K562 (cell line): ENCODE results near the gene RGS14. TPM values are rescaled to one million over a fixed set of nuclear protein-coding genes. Genes with fewer than 3 reads are reported as not detected.

ENCODE experiments used
- ESRRA ChIP-seq: fragments of 450-650 bp; IDR thresholded peaks from 2 replicates; pipeline ENCODE4 v1.6.1; 2014; ENCODE audit warnings: low read depth, mild to moderate bottlenecking, moderate library complexity, borderline replicate concordance
- GABPB2 ChIP-seq: fragments of 250-450 bp; sonication (Bioruptor Pico); conservative IDR thresholded peaks from 2 replicates; pipeline ENCODE4 v1.5.1; 2021; ENCODE audit warnings: mild to moderate bottlenecking
- HDAC2 ChIP-seq: fragments of 450-650 bp; IDR thresholded peaks from 2 replicates; pipeline ENCODE4 v1.6.1; 2016; ENCODE audit warnings: mild to moderate bottlenecking
- MAFF ChIP-seq: IDR thresholded peaks from 2 replicates; pipeline ENCODE4 v1.6.1; 2012; ENCODE audit warnings: low read length, improper control_type of control experiment
- POLR3G ChIP-seq: IDR thresholded peaks from 2 replicates; pipeline ENCODE4 v1.6.1; 2011; ENCODE audit not compliant: insufficient read length, insufficient replicate concordance; ENCODE audit errors: extremely low read depth
- STAG1 ChIP-seq: sonication (generic); formaldehyde crosslinking; IDR thresholded peaks from 2 replicates; pipeline ENCODE4 v1.5.0; 2020; ENCODE audit warnings: missing genetic modification reagents, borderline replicate concordance
- ZNF133 ChIP-seq: fragments of 250-450 bp; sonication (Bioruptor Pico); IDR thresholded peaks from 2 replicates; pipeline ENCODE4 v1.4.0; 2020; ENCODE audit warnings: mild to moderate bottlenecking
- ZNF143 ChIP-seq: sonication (generic); formaldehyde crosslinking; IDR thresholded peaks from 2 replicates; pipeline ENCODE4 v1.9.0; 2022; ENCODE audit warnings: mild to moderate bottlenecking, missing genetic modification reagents
- ZNF263 ChIP-seq: sonication (generic); formaldehyde crosslinking; IDR thresholded peaks from 2 replicates; pipeline ENCODE4 v1.8.0; 2022; ENCODE audit warnings: mild to moderate bottlenecking, missing genetic modification reagents, borderline replicate concordance
- ZNF586 ChIP-seq: fragments of 450-650 bp; formaldehyde crosslinking; conservative IDR thresholded peaks from 2 replicates; pipeline ENCODE4 v1.4.0; 2020; ENCODE audit warnings: mild to moderate bottlenecking, moderate library complexity
- polyA plus RNA-seq, 8 experiments: library from polyadenylated mRNA; depleted of rRNA in 4 of 8; stranded (reverse) in 5 of 8; unstranded in 3 of 8; fragments of >200 nt; fragmentation: Nextera tagmentation in 2 of 8; fragmentation: Illumina TruSeq in 1 of 8; extraction: Ambion mirVana in 2 of 8; extraction: Trizol in 1 of 8; gene quantifications; 2 replicates each; pipeline versions ENCODE4 v1.2.1 to v1.2.3, GENCODE V29; 2011 to 2014; ENCODE audit warnings: inconsistent platforms in 1 of 8, missing spikeins in 1 of 8
- total RNA-seq, 7 experiments: library from RNA; depleted of rRNA in 6 of 7; stranded (reverse); fragments of >200 nt in 6 of 7; fragmentation: Illumina TruSeq in 2 of 7; extraction: Trizol in 2 of 7; gene quantifications; 2 replicates each; pipeline versions ENCODE4 v1.2.1 to v1.2.3, GENCODE V29; 2011 to 2021; ENCODE audit warnings: low replicate concordance in 1 of 7
- TF ChIP-seq, protein P1 (sequence below): fragments of 250-450 bp; sonication (Bioruptor Pico); IDR thresholded peaks from 2 replicates; pipeline ENCODE4 v1.4.0; 2020; ENCODE audit warnings: mild to moderate bottlenecking, moderate library complexity
- TF ChIP-seq, protein P2 (sequence below): sonication (generic); formaldehyde crosslinking; IDR thresholded peaks from 2 replicates; pipeline ENCODE4 v1.8.1; 2023; ENCODE audit warnings: mild to moderate bottlenecking, missing genetic modification reagents
- TF ChIP-seq, protein P3 (sequence below), 2 experiments: fragments of 450-650 bp; formaldehyde crosslinking in 1 of 2; IDR thresholded peaks; 2 replicates each; pipeline versions ENCODE4 v1.4.0 to v1.6.1; 2014 to 2020; ENCODE audit warnings: mild to moderate bottlenecking in 2 of 2, borderline replicate concordance in 1 of 2, low read depth in 1 of 2

The RGS14 gene
- total and polyA plus RNA-seq, 9 of the 15 experiments (the other 6 are each of a cell fraction or from before 2014, with no cell fraction given): 0.28 to 75.9 (median 34.5) TPM

DNA sequence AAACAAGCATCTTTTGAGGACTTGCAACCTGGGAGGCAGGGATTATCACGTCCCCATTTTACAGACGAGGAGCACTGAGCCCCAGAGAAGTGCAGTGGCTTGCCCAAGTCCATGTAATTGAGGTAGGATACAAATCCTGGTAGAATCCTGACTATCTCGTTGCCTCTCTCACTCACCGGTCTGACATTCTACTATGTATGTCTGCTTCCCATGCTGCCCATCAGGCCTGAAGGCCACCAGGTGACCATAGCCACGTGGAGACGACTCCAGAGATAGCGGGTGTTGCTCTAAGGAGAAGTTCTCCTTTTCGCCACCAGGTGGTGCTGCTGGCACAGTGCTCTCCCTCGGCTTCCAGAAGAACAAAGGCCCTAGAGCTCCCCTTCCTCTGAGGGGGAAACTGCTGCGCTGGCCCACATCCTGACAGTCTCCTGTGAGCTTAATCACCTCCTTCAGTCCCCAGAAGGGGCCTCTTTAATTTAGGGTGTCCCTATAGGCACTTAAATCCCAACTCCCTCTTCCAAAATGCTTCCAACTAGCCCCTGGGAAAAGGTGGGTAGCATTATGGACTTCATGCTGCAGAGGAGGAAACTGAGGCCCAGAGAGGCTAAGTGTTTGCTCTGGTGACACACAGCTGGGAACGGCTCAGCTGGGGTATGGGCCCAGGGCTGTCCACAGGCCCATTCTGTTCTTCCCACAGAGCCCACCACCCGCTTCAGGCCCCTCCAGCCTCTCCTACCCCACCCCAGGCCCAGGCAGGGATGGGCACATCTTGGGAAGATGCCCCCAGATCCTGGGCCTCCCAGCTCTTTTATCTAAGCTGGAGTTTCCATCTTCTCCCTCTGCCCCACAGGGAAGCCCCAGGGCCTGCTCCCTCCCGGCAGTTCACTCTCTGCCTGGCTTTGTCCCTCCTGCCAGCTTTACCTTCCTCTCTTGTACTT, 32.9 kb downstream of the RGS14 start (continued):
- TF ChIP-seq, protein P1, sequence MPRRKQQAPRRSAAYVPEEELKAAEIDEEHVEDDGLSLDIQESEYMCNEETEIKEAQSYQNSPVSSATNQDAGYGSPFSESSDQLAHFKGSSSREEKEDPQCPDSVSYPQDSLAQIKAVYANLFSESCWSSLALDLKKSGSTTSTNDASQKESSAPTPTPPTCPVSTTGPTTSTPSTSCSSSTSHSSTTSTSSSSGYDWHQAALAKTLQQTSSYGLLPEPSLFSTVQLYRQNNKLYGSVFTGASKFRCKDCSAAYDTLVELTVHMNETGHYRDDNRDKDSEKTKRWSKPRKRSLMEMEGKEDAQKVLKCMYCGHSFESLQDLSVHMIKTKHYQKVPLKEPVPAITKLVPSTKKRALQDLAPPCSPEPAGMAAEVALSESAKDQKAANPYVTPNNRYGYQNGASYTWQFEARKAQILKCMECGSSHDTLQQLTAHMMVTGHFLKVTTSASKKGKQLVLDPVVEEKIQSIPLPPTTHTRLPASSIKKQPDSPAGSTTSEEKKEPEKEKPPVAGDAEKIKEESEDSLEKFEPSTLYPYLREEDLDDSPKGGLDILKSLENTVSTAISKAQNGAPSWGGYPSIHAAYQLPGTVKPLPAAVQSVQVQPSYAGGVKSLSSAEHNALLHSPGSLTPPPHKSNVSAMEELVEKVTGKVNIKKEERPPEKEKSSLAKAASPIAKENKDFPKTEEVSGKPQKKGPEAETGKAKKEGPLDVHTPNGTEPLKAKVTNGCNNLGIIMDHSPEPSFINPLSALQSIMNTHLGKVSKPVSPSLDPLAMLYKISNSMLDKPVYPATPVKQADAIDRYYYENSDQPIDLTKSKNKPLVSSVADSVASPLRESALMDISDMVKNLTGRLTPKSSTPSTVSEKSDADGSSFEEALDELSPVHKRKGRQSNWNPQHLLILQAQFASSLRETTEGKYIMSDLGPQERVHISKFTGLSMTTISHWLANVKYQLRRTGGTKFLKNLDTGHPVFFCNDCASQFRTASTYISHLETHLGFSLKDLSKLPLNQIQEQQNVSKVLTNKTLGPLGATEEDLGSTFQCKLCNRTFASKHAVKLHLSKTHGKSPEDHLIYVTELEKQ: no peak
- TF ChIP-seq GABPB2 (CRISPR knock-in tag) (no peak), ZNF133 (CRISPR knock-in tag) (no peak), ESRRA (peak; percentile 27; the same call in 1 of the 2 replicates), ZNF586 (CRISPR knock-in tag) (no peak), HDAC2 (peak; percentile 53; the same call in 1 of the 2 replicates), MAFF (no peak), ZNF263 (CRISPR knock-in tag) (peak; percentile 32; the same call in 1 of the 2 replicates), ZNF143 (CRISPR knock-in tag) (no peak), POLR3G (no peak), STAG1 (CRISPR knock-in tag) (peak; percentile 54; the same call in 1 of the 2 replicates)
- TF ChIP-seq, protein P2, sequence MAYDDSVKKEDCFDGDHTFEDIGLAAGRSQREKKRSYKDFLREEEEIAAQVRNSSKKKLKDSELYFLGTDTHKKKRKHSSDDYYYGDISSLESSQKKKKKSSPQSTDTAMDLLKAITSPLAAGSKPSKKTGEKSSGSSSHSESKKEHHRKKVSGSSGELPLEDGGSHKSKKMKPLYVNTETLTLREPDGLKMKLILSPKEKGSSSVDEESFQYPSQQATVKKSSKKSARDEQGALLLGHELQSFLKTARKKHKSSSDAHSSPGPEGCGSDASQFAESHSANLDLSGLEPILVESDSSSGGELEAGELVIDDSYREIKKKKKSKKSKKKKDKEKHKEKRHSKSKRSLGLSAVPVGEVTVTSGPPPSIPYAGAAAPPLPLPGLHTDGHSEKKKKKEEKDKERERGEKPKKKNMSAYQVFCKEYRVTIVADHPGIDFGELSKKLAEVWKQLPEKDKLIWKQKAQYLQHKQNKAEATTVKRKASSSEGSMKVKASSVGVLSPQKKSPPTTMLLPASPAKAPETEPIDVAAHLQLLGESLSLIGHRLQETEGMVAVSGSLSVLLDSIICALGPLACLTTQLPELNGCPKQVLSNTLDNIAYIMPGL: 0 out of 2 replicates have a peak, but pooled peaks have one; percentile 44
- TF ChIP-seq, protein P3, sequence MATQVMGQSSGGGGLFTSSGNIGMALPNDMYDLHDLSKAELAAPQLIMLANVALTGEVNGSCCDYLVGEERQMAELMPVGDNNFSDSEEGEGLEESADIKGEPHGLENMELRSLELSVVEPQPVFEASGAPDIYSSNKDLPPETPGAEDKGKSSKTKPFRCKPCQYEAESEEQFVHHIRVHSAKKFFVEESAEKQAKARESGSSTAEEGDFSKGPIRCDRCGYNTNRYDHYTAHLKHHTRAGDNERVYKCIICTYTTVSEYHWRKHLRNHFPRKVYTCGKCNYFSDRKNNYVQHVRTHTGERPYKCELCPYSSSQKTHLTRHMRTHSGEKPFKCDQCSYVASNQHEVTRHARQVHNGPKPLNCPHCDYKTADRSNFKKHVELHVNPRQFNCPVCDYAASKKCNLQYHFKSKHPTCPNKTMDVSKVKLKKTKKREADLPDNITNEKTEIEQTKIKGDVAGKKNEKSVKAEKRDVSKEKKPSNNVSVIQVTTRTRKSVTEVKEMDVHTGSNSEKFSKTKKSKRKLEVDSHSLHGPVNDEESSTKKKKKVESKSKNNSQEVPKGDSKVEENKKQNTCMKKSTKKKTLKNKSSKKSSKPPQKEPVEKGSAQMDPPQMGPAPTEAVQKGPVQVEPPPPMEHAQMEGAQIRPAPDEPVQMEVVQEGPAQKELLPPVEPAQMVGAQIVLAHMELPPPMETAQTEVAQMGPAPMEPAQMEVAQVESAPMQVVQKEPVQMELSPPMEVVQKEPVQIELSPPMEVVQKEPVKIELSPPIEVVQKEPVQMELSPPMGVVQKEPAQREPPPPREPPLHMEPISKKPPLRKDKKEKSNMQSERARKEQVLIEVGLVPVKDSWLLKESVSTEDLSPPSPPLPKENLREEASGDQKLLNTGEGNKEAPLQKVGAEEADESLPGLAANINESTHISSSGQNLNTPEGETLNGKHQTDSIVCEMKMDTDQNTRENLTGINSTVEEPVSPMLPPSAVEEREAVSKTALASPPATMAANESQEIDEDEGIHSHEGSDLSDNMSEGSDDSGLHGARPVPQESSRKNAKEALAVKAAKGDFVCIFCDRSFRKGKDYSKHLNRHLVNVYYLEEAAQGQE (IDR thresholded peaks at IDR 0.05; ENCODE audit: borderline replicate concordance): peak; percentile 92
- TF ChIP-seq, protein P3 (CRISPR knock-in tag; IDR thresholded peaks at IDR 0.05; ENCODE audit: low read depth): no peak
